ENCODE results near the gene RHAG. TPM values are rescaled to one million over a fixed set of nuclear protein-coding genes. Genes with fewer than 3 reads are reported as not detected.

RHAG gene
- under 1 TPM in 3 of 4 donors, not detected in 1; 0.25 to 0.94 (median 0.27) TPM for total RNA-seq

DNA sequence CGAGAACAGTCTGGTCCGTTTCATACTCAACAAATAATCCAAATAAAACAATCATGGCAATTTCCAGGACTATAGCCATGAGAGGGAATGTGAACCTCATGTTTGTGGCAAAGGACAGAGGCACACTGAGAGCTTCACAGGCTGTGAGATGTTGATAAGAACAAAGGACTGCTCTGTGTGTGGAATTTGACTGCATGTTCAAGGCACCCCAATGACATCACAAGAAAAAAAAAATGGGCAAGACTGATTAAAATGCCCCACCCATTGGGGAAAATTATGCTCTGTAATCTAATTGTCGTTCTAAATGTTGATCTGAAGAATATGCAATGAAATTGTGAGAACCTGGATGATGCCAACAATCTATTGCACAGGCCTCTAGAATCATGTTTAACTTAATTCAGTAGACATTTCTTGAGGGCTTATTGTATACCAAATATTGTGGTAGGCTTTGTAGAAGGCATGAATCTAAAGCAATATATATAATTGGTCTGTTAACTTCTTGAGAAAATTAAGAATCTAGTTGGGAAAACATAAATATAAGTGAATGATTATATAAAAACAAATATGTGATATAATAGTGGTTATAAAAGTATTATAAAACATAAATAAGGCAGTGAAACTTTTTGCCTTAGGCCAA lies at the start of gene RHAG:
TSS of gene RHAG (minus strand) at position 127 of the 637 bp plus-strand sequence. CDS start at position 100, 27 bp downstream.
- Histone ChIP-seq H3K36me3 (no peaks in the 10 kb centered on the region), H3K27me3 (no peaks in the 10 kb centered on the region), H3K27ac (no peak within 1 kb of the TSS), H3K4me3 (no peak within 1 kb of the TSS), H3K9me3 (no peaks in the 10 kb centered on the region), H3K4me1 (no peaks in the 10 kb centered on the region)
- TF ChIP-seq EP300 (IDR thresholded peaks at IDR 0.05) = no peak
- TF ChIP-seq POLR2A (IDR thresholded peaks at IDR 0.05) = no peak
- no peak for TF ChIP-seq POLR2AphosphoS5 (IDR thresholded peaks at IDR 0.05)
- TF ChIP-seq, protein P1, sequence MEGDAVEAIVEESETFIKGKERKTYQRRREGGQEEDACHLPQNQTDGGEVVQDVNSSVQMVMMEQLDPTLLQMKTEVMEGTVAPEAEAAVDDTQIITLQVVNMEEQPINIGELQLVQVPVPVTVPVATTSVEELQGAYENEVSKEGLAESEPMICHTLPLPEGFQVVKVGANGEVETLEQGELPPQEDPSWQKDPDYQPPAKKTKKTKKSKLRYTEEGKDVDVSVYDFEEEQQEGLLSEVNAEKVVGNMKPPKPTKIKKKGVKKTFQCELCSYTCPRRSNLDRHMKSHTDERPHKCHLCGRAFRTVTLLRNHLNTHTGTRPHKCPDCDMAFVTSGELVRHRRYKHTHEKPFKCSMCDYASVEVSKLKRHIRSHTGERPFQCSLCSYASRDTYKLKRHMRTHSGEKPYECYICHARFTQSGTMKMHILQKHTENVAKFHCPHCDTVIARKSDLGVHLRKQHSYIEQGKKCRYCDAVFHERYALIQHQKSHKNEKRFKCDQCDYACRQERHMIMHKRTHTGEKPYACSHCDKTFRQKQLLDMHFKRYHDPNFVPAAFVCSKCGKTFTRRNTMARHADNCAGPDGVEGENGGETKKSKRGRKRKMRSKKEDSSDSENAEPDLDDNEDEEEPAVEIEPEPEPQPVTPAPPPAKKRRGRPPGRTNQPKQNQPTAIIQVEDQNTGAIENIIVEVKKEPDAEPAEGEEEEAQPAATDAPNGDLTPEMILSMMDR (IDR thresholded peaks at IDR 0.05) = no peak
- no peak for ATAC-seq
- WGBS, 2 donors (ENCODE audit: low coverage in 1 of 2) = 79 to 89% methylated on average over 3 of the region's 3 CpGs

DNA sequence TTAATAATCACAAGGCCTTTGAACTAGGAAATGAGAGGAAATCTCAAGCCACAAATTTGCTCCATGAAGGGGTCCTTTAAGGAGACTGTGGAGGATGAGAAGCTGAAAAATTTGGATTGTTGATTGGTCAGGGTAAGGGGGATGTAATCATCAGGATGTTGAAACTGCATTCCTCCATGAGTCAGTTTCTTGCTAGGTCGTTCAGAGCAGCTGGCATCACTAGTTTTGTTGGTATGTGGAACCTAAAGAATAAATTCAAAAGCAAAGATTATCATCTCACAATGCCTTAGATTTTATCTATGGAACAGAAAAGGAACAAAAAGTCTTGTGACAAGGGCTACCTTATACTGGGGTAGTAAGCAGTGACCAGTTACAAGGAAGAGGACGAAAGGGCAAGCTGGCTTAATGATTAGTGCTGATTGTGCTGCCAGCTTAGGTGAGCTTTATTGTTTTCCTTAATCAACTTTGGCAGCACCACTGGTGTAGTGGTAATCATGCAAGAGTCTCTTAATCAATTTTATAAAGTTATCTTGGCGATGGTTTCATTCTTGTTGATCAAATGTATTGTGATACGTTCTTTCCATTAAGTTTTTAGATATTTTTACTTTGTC lies 40.1 kb upstream of the RHAG start:
- H3K9me3 ChIP-seq = no peaks in the 10 kb centered on the region
- 63 to 68% methylated on average over 4 of the region's 4 CpGs for WGBS, 2 donors (ENCODE audit: low coverage in 1 of 2)
- H3K27me3 ChIP-seq = no peaks in the 10 kb centered on the region
- no peak for ATAC-seq
- no peak for TF ChIP-seq POLR2AphosphoS5 (IDR thresholded peaks at IDR 0.05)
- no peak for TF ChIP-seq POLR2A (IDR thresholded peaks at IDR 0.05)
- TF ChIP-seq, protein P1 (IDR thresholded peaks at IDR 0.05) = no peak
- TF ChIP-seq EP300 (IDR thresholded peaks at IDR 0.05) = no peak
- no peak overlapping the region for H3K4me3 ChIP-seq
- no peaks in the 10 kb centered on the region for H3K4me1 ChIP-seq
- no peak overlapping the region for H3K27ac ChIP-seq
- H3K36me3 ChIP-seq = no peaks in the 10 kb centered on the region

DNA sequence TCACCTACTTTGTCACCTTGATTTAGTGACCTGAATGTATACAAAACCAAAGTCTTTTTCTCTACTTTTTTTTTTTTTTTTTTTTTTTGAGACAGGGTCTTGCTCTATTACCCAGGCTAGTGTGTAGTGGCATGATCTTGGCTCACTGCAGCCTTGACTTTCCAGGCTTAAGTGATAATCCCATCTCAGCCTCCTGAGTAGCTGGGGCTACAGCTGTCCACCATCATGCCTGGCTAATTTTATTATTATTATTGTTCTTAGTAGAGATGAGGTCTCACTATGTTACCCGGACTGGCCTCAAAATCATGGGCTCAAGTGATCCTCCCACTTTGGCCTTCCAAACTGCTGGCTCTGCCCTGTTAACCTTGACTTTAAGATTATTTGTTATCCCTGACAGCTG lies 39.2 kb upstream of the RHAG start:
- WGBS, 2 donors (ENCODE audit: low coverage in 1 of 2) = 50 to 67% methylated on average over 1 of the region's 1 CpG
- H3K27me3 ChIP-seq = no peaks in the 10 kb centered on the region
- no peak for ATAC-seq
- H3K27ac ChIP-seq = no peak overlapping the region
- no peaks in the 10 kb centered on the region for H3K4me1 ChIP-seq
- H3K36me3 ChIP-seq = no peaks in the 10 kb centered on the region
- TF ChIP-seq, protein P1 (IDR thresholded peaks at IDR 0.05) = no peak
- TF ChIP-seq EP300 (IDR thresholded peaks at IDR 0.05) (no peak), POLR2A (IDR thresholded peaks at IDR 0.05) (no peak), POLR2AphosphoS5 (IDR thresholded peaks at IDR 0.05) (no peak)
- H3K4me3 ChIP-seq = no peak overlapping the region
- H3K9me3 ChIP-seq = no peaks in the 10 kb centered on the region

DNA sequence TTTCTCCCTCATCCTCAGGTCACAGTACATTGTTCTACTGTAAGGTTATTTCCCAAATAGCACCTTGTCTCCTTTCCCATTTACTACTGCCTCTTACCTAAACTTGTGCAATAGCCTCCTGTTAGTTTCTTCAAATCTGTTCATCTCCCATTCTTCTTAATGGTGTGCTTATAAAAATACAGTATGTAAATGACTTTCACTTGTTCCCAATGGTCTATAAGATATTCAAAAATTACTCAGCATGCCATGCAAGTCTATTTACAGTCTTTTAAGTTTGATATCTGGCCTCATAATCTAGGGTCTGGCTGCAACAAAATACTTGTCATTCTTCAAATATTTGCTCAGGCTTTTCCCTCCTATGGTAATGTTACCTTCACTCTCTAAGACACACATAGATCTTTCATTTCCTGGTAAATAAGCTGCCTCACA lies 31.5 kb upstream of the RHAG start:
- TF ChIP-seq POLR2A (IDR thresholded peaks at IDR 0.05) (no peak), EP300 (IDR thresholded peaks at IDR 0.05) (no peak), POLR2AphosphoS5 (IDR thresholded peaks at IDR 0.05) (no peak)
- TF ChIP-seq, protein P1 (IDR thresholded peaks at IDR 0.05) = no peak
- H3K36me3 ChIP-seq = no peaks in the 10 kb centered on the region
- no peaks in the 10 kb centered on the region for H3K4me1 ChIP-seq
- no peak overlapping the region for H3K27ac ChIP-seq
- H3K4me3 ChIP-seq = no peak overlapping the region
- no peaks in the 10 kb centered on the region for H3K27me3 ChIP-seq
- no peaks in the 10 kb centered on the region for H3K9me3 ChIP-seq
- no peak for ATAC-seq

Measured in gastroesophageal sphincter (tissue), 4 donors.